Measurements from ENCODE around the gene TTC1. TPM values are rescaled to one million over a fixed set of nuclear protein-coding genes. Genes with fewer than 3 reads are reported as not detected.
A peak's percentile ranks its signal among the peaks of the same experiment; 100 is the strongest.

Gene TTC1
- total RNA-seq, 3 donors from 2014 or later (not counting 1 experiment from before 2014, with no cell fraction given) = 28.1 to 34.9 (median 33.6) TPM

DNA sequence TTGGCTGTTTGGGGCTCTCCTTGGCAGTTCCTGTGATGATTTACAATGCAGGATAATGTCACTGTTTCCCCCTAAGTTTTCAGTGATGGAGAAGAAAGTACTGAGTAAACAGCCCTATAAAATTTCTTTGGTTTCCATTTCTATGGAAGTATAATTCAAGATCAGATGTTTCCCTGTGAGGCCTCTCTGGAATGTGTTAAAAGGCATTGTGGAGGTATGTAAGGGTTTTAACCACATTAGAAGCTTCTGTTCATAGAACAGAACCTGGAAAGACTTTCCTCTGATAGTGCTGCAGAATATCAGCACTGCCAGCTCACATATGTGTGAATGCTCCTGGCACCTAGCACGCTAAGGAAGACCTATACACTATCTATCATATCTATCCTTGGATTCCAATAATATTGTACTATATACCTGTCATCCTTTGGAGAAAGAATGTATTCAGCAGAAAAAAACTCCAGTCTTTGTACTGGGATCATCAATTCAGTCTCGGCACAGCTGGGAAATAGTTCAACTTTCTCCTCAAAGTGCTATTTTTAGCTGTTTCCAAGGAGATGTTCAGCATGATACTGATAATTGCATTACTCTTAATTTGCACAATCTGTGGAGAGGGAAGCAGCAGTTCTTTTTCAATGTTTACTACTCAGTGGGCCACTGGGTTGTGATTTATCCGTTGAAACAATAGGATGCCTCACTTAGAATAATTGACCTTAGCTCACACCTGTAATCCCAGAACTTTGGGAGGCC lies 21.9 kb downstream of the TTC1 start:
- Mint-ChIP-seq H3K27me3 (ENCODE audit: low read depth in 2 of 2) (no peaks in the 10 kb centered on the region), H3K9me3 (no peaks in the 10 kb centered on the region), H3K4me3 (no peak overlapping the region), H3K27ac (no peak overlapping the region), H3K4me1 (peaks cover 25 to 38% of the 10 kb centered on the region in 2 donors), H3K36me3 (no peaks in the 10 kb centered on the region)
- Histone ChIP-seq H3K9me3 (ENCODE audit: control insufficient read depth, insufficient read depth, low read length) (no peaks in the 10 kb centered on the region), H3K4me3 (ENCODE audit: low read length) (no peak overlapping the region), H3K36me3 (ENCODE audit: control insufficient read depth, insufficient read depth, low read length) (peaks cover 18% of the 10 kb centered on the region), H3K27ac (ENCODE audit: low read length) (no peak overlapping the region), H3K27me3 (ENCODE audit: control insufficient read depth, insufficient read depth, low read length) (no peaks in the 10 kb centered on the region), H3K4me1 (ENCODE audit: control insufficient read depth, insufficient read depth, low read length) (no peaks in the 10 kb centered on the region)
- DNase-seq = no peak
- 98% methylated on average over 3 of the region's 3 CpGs for WGBS (ENCODE audit: insufficient coverage)
- intact Hi-C loops (cut with micrococcal nuclease) = no loop called here
- TF ChIP-seq, protein P1, sequence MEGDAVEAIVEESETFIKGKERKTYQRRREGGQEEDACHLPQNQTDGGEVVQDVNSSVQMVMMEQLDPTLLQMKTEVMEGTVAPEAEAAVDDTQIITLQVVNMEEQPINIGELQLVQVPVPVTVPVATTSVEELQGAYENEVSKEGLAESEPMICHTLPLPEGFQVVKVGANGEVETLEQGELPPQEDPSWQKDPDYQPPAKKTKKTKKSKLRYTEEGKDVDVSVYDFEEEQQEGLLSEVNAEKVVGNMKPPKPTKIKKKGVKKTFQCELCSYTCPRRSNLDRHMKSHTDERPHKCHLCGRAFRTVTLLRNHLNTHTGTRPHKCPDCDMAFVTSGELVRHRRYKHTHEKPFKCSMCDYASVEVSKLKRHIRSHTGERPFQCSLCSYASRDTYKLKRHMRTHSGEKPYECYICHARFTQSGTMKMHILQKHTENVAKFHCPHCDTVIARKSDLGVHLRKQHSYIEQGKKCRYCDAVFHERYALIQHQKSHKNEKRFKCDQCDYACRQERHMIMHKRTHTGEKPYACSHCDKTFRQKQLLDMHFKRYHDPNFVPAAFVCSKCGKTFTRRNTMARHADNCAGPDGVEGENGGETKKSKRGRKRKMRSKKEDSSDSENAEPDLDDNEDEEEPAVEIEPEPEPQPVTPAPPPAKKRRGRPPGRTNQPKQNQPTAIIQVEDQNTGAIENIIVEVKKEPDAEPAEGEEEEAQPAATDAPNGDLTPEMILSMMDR (IDR thresholded peaks at IDR 0.05) = no peak
- no peak for ATAC-seq

GRCh38 chr5:160033546-160034252 lies 24.8 kb downstream of the TTC1 start:
- peaks cover 6 to 16% of the 10 kb centered on the region in 2 donors for H3K4me1 Mint-ChIP-seq
- no peaks in the 10 kb centered on the region for H3K27me3 Mint-ChIP-seq (ENCODE audit: low read depth in 2 of 2)
- no peaks in the 10 kb centered on the region for H3K9me3 Mint-ChIP-seq
- H3K4me3 ChIP-seq (ENCODE audit: low read length) = no peak overlapping the region
- H3K27me3 ChIP-seq (ENCODE audit: control insufficient read depth, insufficient read depth, low read length) = no peaks in the 10 kb centered on the region
- intact Hi-C loops (cut with micrococcal nuclease) = no loop called here
- peaks cover 41% of the 10 kb centered on the region for H3K36me3 ChIP-seq (ENCODE audit: control insufficient read depth, insufficient read depth, low read length)
- no peaks in the 10 kb centered on the region for H3K9me3 ChIP-seq (ENCODE audit: control insufficient read depth, insufficient read depth, low read length)
- no peak overlapping the region for H3K4me3 Mint-ChIP-seq
- H3K27ac Mint-ChIP-seq = peak overlapping the region in 1 of 2 donors; percentile 13
- TF ChIP-seq, protein P1 (IDR thresholded peaks at IDR 0.05) = no peak
- 88% methylated on average over 3 of the region's 4 CpGs for WGBS (ENCODE audit: insufficient coverage)
- DNase-seq (no peak), ATAC-seq (no peak)
- H3K36me3 Mint-ChIP-seq = no peaks in the 10 kb centered on the region
- no peaks in the 10 kb centered on the region for H3K4me1 ChIP-seq (ENCODE audit: control insufficient read depth, insufficient read depth, low read length)
- no peak overlapping the region for H3K27ac ChIP-seq (ENCODE audit: low read length)

GRCh38 chr5:160036243-160036642 lies 27.3 kb downstream of the TTC1 start:
- Histone ChIP-seq H3K9me3 (ENCODE audit: control insufficient read depth, insufficient read depth, low read length) (no peaks in the 10 kb centered on the region), H3K36me3 (ENCODE audit: control insufficient read depth, insufficient read depth, low read length) (peaks cover 49% of the 10 kb centered on the region), H3K4me3 (ENCODE audit: low read length) (no peak overlapping the region), H3K4me1 (ENCODE audit: control insufficient read depth, insufficient read depth, low read length) (no peaks in the 10 kb centered on the region), H3K27me3 (ENCODE audit: control insufficient read depth, insufficient read depth, low read length) (no peaks in the 10 kb centered on the region), H3K27ac (ENCODE audit: low read length) (no peak overlapping the region)
- Mint-ChIP-seq H3K27ac (peak overlapping the region in 1 of 2 donors; percentile 50), H3K4me1 (peaks cover 6 to 12% of the 10 kb centered on the region in 2 donors), H3K36me3 (no peaks in the 10 kb centered on the region), H3K4me3 (no peak overlapping the region), H3K9me3 (no peaks in the 10 kb centered on the region), H3K27me3 (ENCODE audit: low read depth in 2 of 2) (no peaks in the 10 kb centered on the region)
- no peak for DNase-seq
- ATAC-seq = no peak
- no CpG with 5 or more reads among the region's 1 CpG for WGBS (ENCODE audit: insufficient coverage)
- TF ChIP-seq, protein P1 (IDR thresholded peaks at IDR 0.05) = no peak
- intact Hi-C loops (cut with micrococcal nuclease) = no loop called here

Data from natural killer cell (primary cell).